ENCODE data around the gene LIPT2.
"Not testable (repeated sequence)": the region's sequence is repeated elsewhere in the genome, so short reads cannot be mapped to it uniquely, and the experiment has no call there.

The LIPT2 gene
- total RNA-seq: 5.0 to 5.7 reads per million in 2 donors

GRCh38 chr11:74492974-74493790 is at the start of gene LIPT2:
Gene LIPT2 (minus strand): TSS chr11:74493724. CDS start chr11:74493703, 21 bp downstream.
- DNase-seq: peak; percentile 95 to 100 (median 95)

GRCh38 chr11:74541466-74541865 is 47.9 kb upstream of the LIPT2 start:
- DNase-seq: no peak

GRCh38 chr11:74540270-74540669 is 46.7 kb upstream of the LIPT2 start:
- no peak for DNase-seq

GRCh38 chr11:74538680-74539079 is 45.2 kb upstream of the LIPT2 start:
- no peak for DNase-seq

GRCh38 chr11:74535371-74536160 is 42.0 kb upstream of the LIPT2 start:
- DNase-seq: no peak

- DNase-seq: not testable (repeated sequence)
Observed at GRCh38 chr11:74534946-74535275, 41.4 kb upstream of the LIPT2 start.

GRCh38 chr11:74534216-74534945 is 40.9 kb upstream of the LIPT2 start:
- no peak for DNase-seq

- no peak for DNase-seq
Observed at GRCh38 chr11:74533421-74533820, 39.9 kb upstream of the LIPT2 start.

- DNase-seq: no peak
Observed at GRCh38 chr11:74532501-74533246, 39.1 kb upstream of the LIPT2 start.

GRCh38 chr11:74524978-74525377 is 31.5 kb upstream of the LIPT2 start:
- DNase-seq: no peak

- DNase-seq: no peak
Observed at GRCh38 chr11:74524501-74524900, 31.0 kb upstream of the LIPT2 start.

GRCh38 chr11:74522776-74523175 is 29.3 kb upstream of the LIPT2 start:
- no peak for DNase-seq

GRCh38 chr11:74521666-74522252 is 28.2 kb upstream of the LIPT2 start:
- no peak for DNase-seq

GRCh38 chr11:74520927-74521665 is 27.6 kb upstream of the LIPT2 start:
- no peak for DNase-seq

GRCh38 chr11:74520316-74520715 is 26.8 kb upstream of the LIPT2 start:
- DNase-seq: no peak

- DNase-seq: no peak
Observed at GRCh38 chr11:74519710-74520109, 26.2 kb upstream of the LIPT2 start.

- not testable (repeated sequence) for DNase-seq
Observed at GRCh38 chr11:74517592-74517991, 24.1 kb upstream of the LIPT2 start.

- no peak for DNase-seq
Observed at GRCh38 chr11:74507582-74507981, 14.1 kb upstream of the LIPT2 start.

- no peak for DNase-seq
Observed at GRCh38 chr11:74506823-74507222, 13.3 kb upstream of the LIPT2 start.

- DNase-seq: no peak
Observed at GRCh38 chr11:74505911-74506310, 12.4 kb upstream of the LIPT2 start.

- no peak for DNase-seq
Observed at GRCh38 chr11:74504100-74504691, 10.7 kb upstream of the LIPT2 start.

Data from T-helper 2 cell (primary cell).